GM19397 (cell line): ENCODE data around the gene ZSWIM7.

Experiments used
- ATAC-seq: cut with Tn5 transposase; IDR thresholded peaks from one replicate; pipeline ENCODE4 v1.9.1; 2021; ENCODE audit warnings: mild to moderate bottlenecking, moderate library complexity; ENCODE audit not compliant: unreplicated experiment

The ZSWIM7 gene

GRCh38 chr17:15999141-15999973, at the start of gene ZSWIM7, which contains the start of gene TTC19:
Gene ZSWIM7, minus strand, starts transcription at chr17:15999704. Its CDS starts 110 bp downstream, at chr17:15999594.
Gene TTC19, plus strand, starts transcription at chr17:15999824. Its CDS starts 25 bp downstream, at chr17:15999849.
- ATAC-seq, result peak; percentile 96

GRCh38 chr17:16048811-16049449, 49.4 kb upstream of the ZSWIM7 start:
- ATAC-seq, result no peak

GRCh38 chr17:16046966-16047365, 47.5 kb upstream of the ZSWIM7 start:
- ATAC-seq, result no peak

DNA sequence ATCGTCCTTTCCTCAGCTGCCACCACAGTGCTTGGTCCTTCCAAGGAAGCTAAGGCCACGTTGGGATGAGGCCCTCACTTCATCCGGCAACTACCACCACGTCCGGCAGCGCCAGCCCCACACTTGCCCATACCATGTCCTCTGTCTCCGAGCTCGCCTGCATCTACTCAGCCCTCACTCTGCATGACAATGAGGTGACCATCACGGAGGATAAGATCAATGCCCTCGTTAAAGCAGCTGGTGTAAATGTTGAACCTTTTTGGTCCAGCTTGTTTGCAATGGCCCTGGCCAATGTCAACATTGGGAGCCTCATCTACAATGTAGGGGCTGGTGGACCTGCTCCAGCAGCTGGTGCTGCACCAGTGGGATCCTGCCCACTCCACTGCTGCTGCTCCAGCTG, 45.0 kb upstream of the ZSWIM7 start:
- ATAC-seq, result no peak

- no peak for ATAC-seq
Observed at GRCh38 chr17:16040710-16041251, 41.3 kb upstream of the ZSWIM7 start.

DNA sequence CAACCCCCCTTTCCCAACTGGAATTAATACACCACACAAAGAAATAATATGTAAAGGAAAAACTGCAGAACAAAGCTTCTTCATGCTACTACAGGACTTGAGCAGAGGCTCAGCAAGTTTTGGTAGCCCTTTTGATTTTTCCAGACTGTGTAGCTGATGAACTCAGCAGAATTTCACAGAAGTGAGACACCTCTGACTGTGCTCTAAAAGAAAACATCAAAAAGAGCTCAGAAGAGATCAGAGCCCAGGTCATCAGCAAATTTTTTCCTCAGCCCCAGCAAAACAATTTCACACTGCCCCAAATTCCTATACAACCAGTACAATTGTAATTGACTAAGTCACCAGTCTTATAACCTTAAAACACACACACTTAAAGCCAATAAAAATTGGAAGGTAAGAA, 38.1 kb upstream of the ZSWIM7 start:
- no peak for ATAC-seq

- ATAC-seq, result no peak
Observed at GRCh38 chr17:16036261-16036660, 36.8 kb upstream of the ZSWIM7 start.

DNA sequence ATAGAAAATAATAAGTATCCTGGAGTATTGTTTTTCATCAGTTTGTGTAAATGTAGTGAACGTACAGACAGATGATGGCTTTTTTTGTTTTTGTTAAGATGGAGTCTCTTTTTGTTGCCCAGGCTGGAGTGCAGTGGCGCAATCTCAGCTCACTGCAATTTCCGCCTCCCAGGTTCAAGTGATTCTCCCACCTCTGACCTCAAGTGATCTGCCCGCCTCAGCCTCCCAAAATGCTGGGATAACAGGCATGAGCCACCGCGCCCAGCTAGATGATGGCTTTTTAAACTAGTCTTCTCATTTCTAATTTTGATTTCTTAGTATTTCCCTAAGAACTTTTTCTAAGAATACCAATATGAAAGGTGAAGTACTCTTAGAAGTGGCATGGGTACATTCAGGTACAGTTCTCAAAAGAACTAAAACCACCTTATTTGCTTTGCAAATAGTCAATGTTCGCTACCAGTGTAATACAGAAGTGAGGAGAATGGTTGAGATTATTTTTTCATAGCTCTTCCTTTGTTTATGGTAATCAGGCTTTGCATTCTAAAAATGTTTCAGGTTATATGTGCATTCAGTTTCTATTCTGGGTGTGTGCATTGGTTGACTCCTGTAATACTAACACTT, 34.3 kb upstream of the ZSWIM7 start:
- no peak for ATAC-seq

DNA sequence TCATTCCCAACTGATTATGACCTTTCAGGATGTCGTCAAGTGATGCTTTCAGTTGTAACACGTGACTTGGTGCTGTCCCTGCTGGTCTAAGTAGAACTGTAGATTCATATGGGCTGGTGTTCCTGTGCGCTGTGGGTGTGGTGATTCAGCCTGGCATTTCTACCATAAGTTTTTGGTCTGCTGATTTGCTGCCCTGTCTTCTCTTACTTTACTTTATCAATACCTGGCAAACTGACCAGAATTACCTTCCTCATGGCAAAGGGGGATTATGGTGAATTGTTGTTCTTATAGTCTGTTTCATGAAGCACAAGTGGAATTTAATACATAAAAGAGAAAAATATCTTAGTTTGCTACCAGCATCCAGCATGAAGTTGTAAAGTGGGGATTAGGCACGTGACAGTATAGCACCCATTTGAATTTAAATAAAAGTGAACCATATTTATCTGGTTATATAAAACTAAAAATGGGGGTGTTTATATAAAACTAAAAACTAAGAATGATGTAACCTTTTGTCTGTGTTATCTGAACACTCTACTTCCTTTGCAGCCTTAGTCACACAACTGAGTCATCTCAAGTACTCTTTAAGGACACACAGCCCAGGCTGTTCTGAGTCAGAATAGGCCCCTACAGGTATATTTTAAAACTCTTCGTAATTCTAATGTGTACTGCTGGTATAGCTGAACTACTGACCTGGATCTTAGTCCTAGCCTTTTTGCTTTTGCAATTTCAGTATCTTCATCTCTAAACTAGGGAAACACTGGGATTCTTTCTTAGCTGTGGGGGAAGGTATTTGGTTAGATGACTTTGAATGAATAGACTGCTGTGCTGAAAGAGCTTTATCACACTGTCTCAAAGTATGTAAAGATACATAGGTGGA, 28.4 kb upstream of the ZSWIM7 start:
- ATAC-seq, result no peak

- no peak for ATAC-seq
Observed at GRCh38 chr17:16026895-16027294, 27.4 kb upstream of the ZSWIM7 start.

DNA sequence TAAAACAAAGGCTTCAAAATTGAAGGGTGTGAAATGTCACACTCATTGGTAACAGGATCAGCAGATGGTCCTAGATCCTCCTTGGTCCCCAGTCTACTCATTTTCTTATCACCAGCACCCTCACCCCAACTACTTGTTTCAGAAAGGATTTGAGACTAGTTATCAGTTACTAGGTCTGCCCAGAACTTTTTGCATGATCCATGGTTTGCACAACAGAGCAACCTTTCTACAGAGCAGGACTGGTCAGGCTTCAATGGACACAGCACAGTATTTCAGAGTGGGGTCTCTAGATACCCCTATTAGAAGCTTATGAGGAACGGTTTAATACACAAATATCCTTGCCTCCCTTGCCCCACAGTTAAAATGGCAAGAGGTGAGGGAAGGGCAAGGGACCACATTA, 25.7 kb upstream of the ZSWIM7 start:
- ATAC-seq, result no peak

DNA sequence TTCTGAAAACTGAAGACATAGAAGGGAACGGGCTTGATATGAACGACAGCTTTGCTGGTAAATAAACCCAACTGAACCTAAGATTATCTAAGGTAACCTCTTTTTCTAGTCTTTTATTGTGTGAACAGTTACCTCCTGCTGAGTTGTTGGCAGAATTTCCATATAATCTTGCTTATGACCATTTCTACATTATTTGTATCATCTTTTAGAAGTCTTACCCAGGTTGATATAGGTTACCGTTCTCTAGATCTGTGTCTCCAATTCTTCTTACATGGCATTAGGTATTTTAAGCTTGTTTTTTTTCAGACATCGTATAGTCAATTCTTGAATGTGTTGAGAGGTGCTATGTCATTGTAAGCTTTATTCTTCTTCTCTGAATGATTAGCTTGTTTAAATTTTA, 24.4 kb upstream of the ZSWIM7 start:
- no peak for ATAC-seq

DNA sequence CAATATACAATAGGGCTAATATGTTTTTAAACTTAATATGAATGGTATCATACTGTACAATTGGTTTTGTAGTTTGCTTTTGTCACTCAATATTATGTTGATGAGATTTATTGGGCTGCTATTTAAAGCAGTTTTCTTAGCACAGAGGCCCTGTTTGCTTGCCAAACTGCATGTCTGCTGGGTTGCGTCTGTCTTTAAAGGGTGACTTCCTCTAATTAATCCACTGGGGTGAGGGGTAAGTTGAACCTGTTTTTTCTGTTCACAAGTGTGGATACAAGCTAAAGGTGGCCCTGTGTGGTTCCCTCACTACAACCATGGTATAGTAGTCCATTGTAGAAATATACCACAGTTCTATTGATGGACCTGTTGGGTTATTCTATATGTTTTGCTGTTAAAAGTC, 19.8 kb upstream of the ZSWIM7 start:
- ATAC-seq, result no peak

DNA sequence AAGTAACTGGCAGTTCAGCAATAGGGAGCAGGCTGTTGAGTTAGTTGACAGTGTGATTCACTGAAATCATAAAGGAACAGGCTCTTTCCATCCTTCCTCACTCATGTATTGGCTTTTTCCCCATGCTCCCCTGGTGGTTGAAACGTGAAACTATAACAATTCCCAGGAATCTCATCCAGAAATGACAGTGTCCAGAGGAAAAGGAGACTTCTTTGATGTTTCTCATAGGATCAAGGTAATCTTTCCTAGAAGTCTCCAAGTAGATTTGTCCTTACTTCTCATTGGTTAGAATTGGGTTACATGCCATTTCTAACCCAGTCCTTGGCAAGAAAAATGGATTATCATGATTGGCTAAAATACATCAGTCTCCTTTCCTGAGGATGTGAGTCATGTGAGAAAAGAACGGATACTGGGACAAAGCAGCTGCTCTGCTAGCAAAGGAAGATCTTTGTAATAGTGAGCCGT, 14.5 kb upstream of the ZSWIM7 start:
- ATAC-seq, result no peak

DNA sequence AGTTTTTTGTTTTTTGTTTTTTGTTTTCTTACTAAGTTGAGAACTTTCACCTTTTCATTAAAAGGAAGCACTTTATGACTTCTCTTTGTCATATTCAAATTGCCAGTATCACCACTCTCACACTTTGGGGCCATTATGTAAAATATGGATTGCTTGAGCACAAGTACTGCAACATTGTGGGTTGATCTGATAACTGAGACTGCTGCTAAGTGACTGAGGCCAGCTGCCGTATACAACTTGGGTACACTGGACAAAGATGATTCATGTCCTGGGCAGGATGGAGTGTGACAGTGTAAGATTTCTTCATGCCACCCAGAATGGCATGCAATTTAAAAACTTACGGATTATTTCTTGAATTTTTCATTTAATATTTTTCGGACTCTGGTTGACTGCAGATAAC, 7.9 kb upstream of the ZSWIM7 start:
- no peak for ATAC-seq

- ATAC-seq, result no peak
Observed at GRCh38 chr17:16005636-16006035, 6.1 kb upstream of the ZSWIM7 start.

DNA sequence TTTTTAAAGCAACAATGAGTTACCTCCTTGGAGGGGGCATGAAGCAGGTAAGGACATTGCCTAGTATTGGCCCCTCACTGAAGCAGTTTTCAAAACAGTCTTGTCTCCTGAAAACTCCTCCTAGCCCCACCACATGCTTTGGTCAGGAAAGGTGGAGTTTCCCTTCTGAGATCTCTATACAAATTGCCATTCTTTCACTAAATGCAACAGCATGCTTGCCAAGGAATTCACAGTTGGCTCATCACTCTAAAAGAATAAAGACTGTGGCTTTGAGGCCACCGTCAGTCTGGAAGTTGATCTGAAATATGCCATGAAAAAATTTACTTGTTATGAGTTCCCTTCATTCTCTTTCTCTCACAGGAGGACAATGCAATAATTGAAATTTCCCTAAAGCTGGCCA, 4.3 kb upstream of the ZSWIM7 start:
- no peak for ATAC-seq

- ATAC-seq, result no peak
Observed at GRCh38 chr17:16002708-16003260, 3.3 kb upstream of the ZSWIM7 start.

DNA sequence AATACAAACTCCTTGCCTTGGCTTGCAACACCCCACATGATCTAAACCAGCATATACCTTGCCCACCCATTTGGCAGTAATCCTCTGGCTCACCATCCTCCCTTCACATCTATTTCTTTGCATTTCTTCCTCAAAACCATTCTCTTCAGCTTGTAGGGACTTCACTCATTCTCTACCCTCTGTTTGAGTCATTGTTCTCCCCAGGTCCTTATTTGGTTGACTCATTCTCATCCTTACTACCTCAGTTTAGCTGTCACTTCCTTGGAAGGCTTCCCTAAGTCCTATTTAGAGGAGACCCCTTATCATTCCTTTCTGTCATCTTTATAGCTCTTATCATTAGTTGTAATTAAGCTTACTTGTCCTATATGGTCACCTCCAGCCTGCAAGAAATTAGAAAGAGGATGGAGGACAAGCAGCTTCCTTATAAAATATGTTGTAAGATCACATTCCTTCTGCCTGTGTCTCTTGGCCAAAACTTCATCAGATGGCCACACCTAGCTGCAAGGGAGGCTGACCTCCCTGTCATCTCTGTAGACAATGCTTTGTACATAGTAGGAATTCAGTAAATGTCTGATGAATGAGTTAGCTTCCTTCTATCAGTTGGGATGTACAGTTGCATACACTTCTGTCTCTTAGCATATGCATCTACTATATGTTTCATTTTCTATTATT, 1.9 kb upstream of the ZSWIM7 start:
- ATAC-seq, result no peak
